ENCODE results near the gene LAMB1. TPM values are rescaled to one million over a fixed set of nuclear protein-coding genes. Genes with fewer than 3 reads are reported as not detected.

Gene LAMB1
- total RNA-seq, 1 experiment from 2014 or later: 32.0 TPM

- TF ChIP-seq CTCF (IDR thresholded peaks at IDR 0.05 in 2 of 3, conservative IDR thresholded peaks at IDR 0.05 in 1 of 3; ENCODE audit: borderline replicate concordance in 1 of 3, insufficient read depth in 1 of 3, low read depth in 2 of 3, low read length in 2 of 3) (no peak), ATF3 (IDR thresholded peaks at IDR 0.05) (no peak), CBX3 (IDR thresholded peaks at IDR 0.05; ENCODE audit: low read depth) (no peak), EGR1 (IDR thresholded peaks at IDR 0.05; ENCODE audit: low read depth) (no peak), CEBPB (IDR thresholded peaks at IDR 0.05; ENCODE audit: low read depth) (no peak), REST (IDR thresholded peaks at IDR 0.05; ENCODE audit: low read depth) (no peak), ZFX (IDR thresholded peaks at IDR 0.05) (no peak), EZH2 (IDR thresholded peaks at IDR 0.05) (no peak), JUND (IDR thresholded peaks at IDR 0.05) (no peak), ZNF274 (IDR thresholded peaks at IDR 0.05; ENCODE audit: low read depth, low read length) (no peak), ELF1 (IDR thresholded peaks at IDR 0.05; ENCODE audit: borderline replicate concordance, low read depth) (no peak), RAD21 (IDR thresholded peaks at IDR 0.05; ENCODE audit: low read depth) (no peak)
These were observed 120.2 kb downstream of the LAMB1 start (continued) for GRCh38 chr7:107882766-107883165.

Measured in HCT116 (cell line).